ENCODE data around the gene CEP131. TPM values are rescaled to one million over a fixed set of nuclear protein-coding genes. Genes with fewer than 3 reads are reported as not detected.
"Not testable (repeated sequence)": the region's sequence is repeated elsewhere in the genome, so short reads cannot be mapped to it uniquely, and the experiment has no call there.

The CEP131 gene
- polyA plus RNA-seq, 2 of the 4 experiments (the other 2 are of a cell fraction) = 3.3 to 11.5 TPM

- TF ChIP-seq KDM5A (IDR thresholded peaks at IDR 0.05) (no peak), CTCF (IDR thresholded peaks at IDR 0.05) (no peak), KDM1A (IDR thresholded peaks at IDR 0.05; ENCODE audit: low read depth) (no peak), RFX5 (IDR thresholded peaks at IDR 0.05) (no peak)
Measured at GRCh38 chr17:81156866-81157805, 65.6 kb downstream of the CEP131 start (continued).

GRCh38 chr17:81154961-81155360 is 67.8 kb downstream of the CEP131 start:
- TF ChIP-seq JUNB (IDR thresholded peaks at IDR 0.05) (no peak), POLR2AphosphoS2 (conservative IDR thresholded peaks at IDR 0.05; ENCODE audit: low read length) (no peak), GATA3 (IDR thresholded peaks at IDR 0.05; ENCODE audit: borderline replicate concordance) (no peak), SREBF2 (IDR thresholded peaks at IDR 0.05) (no peak), MYC (IDR thresholded peaks at IDR 0.05; ENCODE audit: borderline replicate concordance, low read length) (no peak)
- Histone ChIP-seq H3K9me3 (no peaks in the 10 kb centered on the region), H3K4me3 (no peak overlapping the region), H3K27ac (no peak overlapping the region), H3K4me1 (no peaks in the 10 kb centered on the region), H3K4me2 (no peak overlapping the region)
- DNase-seq (ENCODE audit: low read depth in 1 of 2, low spot score in 1 of 2) (no peak), ATAC-seq (no peak), FAIRE-seq (no peak)
- 83% methylated on average over 18 of the region's 18 CpGs for WGBS (ENCODE audit: missing lambda C conversion rate)
- ChIA-PET POLR2A (no interaction called here), CTCF (interaction anchor here (2.1 to 11.4 kb wide), 2 partner anchors 11 to 18 kb away, joined by 4 to 121 read pairs; no protein-coding TSS in a partner anchor)

GRCh38 chr17:81154016-81154415 is 68.7 kb downstream of the CEP131 start:
- POLR2A ChIA-PET; DNase-seq (ENCODE audit: low read depth in 1 of 2, low spot score in 1 of 2); H3K9me3 ChIP-seq; H3K27ac ChIP-seq; H3K4me2 ChIP-seq; ATAC-seq; H3K4me3 ChIP-seq; FAIRE-seq; H3K4me1 ChIP-seq: not testable (repeated sequence)
- CTCF ChIA-PET = interaction anchor here (0.5 to 11.4 kb wide), 4 partner anchors 11 to 71 kb away, joined by 3 to 121 read pairs (median 14); no protein-coding TSS in a partner anchor
- WGBS (ENCODE audit: missing lambda C conversion rate) = 70% methylated on average over 9 of the region's 9 CpGs

GRCh38 chr17:81153340-81153803 is 69.4 kb downstream of the CEP131 start:
- H3K4me2 ChIP-seq = no peak overlapping the region
- CTCF ChIA-PET = interaction anchor here (0.5 to 11.4 kb wide), 6 partner anchors 10 to 72 kb away, joined by 3 to 121 read pairs (median 4); no protein-coding TSS in a partner anchor
- no peak overlapping the region for H3K4me3 ChIP-seq
- FAIRE-seq (no peak), DNase-seq (ENCODE audit: low read depth in 1 of 2, low spot score in 1 of 2) (no peak), ATAC-seq (no peak)
- WGBS (ENCODE audit: missing lambda C conversion rate) = 65% methylated on average over 17 of the region's 17 CpGs
- TF ChIP-seq SMC3 (IDR thresholded peaks at IDR 0.05) (no peak), CBX2 (IDR thresholded peaks at IDR 0.05; ENCODE audit: borderline replicate concordance, low read depth) (no peak), FOSB (CRISPR knock-in tag; IDR thresholded peaks at IDR 0.05) (no peak), ELK1 (IDR thresholded peaks at IDR 0.05; ENCODE audit: low read depth, low read length) (no peak), HOXA7 (CRISPR knock-in tag; IDR thresholded peaks at IDR 0.05) (no peak), ZNF302 (CRISPR knock-in tag; IDR thresholded peaks at IDR 0.05) (no peak), EP300 (IDR thresholded peaks at IDR 0.05) (no peak), HES2 (IDR thresholded peaks at IDR 0.05) (no peak), HEYL (CRISPR knock-in tag; IDR thresholded peaks at IDR 0.05) (no peak), RNF2 (IDR thresholded peaks at IDR 0.05; ENCODE audit: borderline replicate concordance, low read depth) (no peak), ATOH8 (CRISPR knock-in tag; IDR thresholded peaks at IDR 0.05; ENCODE audit: low read depth) (no peak), CHD4 (IDR thresholded peaks at IDR 0.05; ENCODE audit: borderline replicate concordance) (no peak)
- no peaks in the 10 kb centered on the region for H3K9me3 ChIP-seq
- POLR2A ChIA-PET = no interaction called here
- H3K4me1 ChIP-seq = no peaks in the 10 kb centered on the region
- no peak overlapping the region for H3K27ac ChIP-seq

Measured in A549 (cell line).